Measurements from ENCODE around the gene NEURL4. TPM values are rescaled to one million over a fixed set of nuclear protein-coding genes. Genes with fewer than 3 reads are reported as not detected.

Gene NEURL4
- total RNA-seq, 1 experiment from 2014 or later: 11.1 TPM

- Histone ChIP-seq H3K9me3 (ENCODE audit: low read length) (no peaks in the 10 kb centered on the region), H3K9me2 (replicated peaks; ENCODE audit: insufficient read depth, low read length) (no peaks in the 10 kb centered on the region), H2AFZ (ENCODE audit: low read length) (peak overlapping the region; percentile 78; the same call in 1 of the 2 replicates), H3K4me3 (ENCODE audit: low read length) (peak overlapping the region; percentile 99), H3K27me3 (ENCODE audit: low read length) (no peaks in the 10 kb centered on the region), H3K79me2 (ENCODE audit: low read length) (peaks cover 24% of the 10 kb centered on the region), H3K9ac (ENCODE audit: low read length) (peak overlapping the region; percentile 94), H4K20me1 (ENCODE audit: insufficient read depth, low read depth, low read length) (no peaks in the 10 kb centered on the region), H3K4me2 (ENCODE audit: low read depth, low read length, poor library complexity, severe bottlenecking) (peak overlapping the region; percentile 99), H3K27ac (ENCODE audit: low read length) (no peak overlapping the region), H3K36me3 (ENCODE audit: insufficient read depth, low read length) (no peaks in the 10 kb centered on the region), H3K4me1 (ENCODE audit: low read length) (peaks cover 28% of the 10 kb centered on the region)
- DNase-seq: no peak
Observed at GRCh38 chr17:7330638-7331015, 1.5 kb upstream of the NEURL4 start.

DNA sequence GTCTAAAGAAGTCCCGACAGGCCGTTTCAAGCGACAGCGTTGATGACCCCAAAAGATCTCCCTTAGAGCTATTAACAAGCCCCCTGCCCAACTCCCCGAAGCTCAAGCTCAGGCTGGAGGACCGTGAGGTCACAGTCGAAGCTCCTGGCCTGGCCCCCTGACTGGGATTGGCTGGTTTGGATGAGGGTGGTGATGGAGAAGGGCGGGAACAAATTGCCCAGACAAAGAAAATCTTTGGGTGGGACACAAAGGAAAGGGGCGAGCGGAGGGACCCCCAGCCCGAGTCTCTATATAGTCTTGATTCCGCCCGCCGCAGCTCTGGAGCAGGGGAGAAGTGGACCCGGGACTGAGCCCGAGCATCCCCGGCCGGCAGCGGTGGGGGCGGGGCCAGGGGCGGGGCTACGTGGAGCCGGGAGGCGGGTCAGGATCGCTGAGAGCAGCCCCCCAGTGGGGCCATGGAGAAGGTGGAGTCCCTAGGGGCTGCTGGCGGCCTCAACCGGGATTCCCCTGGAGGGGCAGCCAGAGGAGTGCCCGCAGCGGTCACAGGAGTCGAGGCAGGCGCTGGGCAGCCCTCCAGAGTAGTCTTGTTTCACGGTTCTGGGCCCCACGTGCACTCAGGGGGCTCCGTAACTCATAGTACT lies 982 bp upstream of the NEURL4 start:
- peak overlapping the region; percentile 94 for H3K9ac ChIP-seq (ENCODE audit: low read length)
- peak overlapping the region; percentile 75 for H3K27ac ChIP-seq (ENCODE audit: low read length)
- H3K79me2 ChIP-seq (ENCODE audit: low read length): peaks cover 24% of the 10 kb centered on the region
- H3K27me3 ChIP-seq (ENCODE audit: low read length): no peaks in the 10 kb centered on the region
- DNase-seq: peak; percentile 94
- H3K4me3 ChIP-seq (ENCODE audit: low read length): peak overlapping the region; percentile 99
- no peaks in the 10 kb centered on the region for H4K20me1 ChIP-seq (ENCODE audit: insufficient read depth, low read depth, low read length)
- no peaks in the 10 kb centered on the region for H3K36me3 ChIP-seq (ENCODE audit: insufficient read depth, low read length)
- peak overlapping the region; percentile 99 for H3K4me2 ChIP-seq (ENCODE audit: low read depth, low read length, poor library complexity, severe bottlenecking)
- H3K4me1 ChIP-seq (ENCODE audit: low read length): peaks cover 23% of the 10 kb centered on the region
- peak overlapping the region; percentile 78 for H2AFZ ChIP-seq (ENCODE audit: low read length)
- H3K9me3 ChIP-seq (ENCODE audit: low read length): no peaks in the 10 kb centered on the region
- no peaks in the 10 kb centered on the region for H3K9me2 ChIP-seq (replicated peaks; ENCODE audit: insufficient read depth, low read length)

DNA sequence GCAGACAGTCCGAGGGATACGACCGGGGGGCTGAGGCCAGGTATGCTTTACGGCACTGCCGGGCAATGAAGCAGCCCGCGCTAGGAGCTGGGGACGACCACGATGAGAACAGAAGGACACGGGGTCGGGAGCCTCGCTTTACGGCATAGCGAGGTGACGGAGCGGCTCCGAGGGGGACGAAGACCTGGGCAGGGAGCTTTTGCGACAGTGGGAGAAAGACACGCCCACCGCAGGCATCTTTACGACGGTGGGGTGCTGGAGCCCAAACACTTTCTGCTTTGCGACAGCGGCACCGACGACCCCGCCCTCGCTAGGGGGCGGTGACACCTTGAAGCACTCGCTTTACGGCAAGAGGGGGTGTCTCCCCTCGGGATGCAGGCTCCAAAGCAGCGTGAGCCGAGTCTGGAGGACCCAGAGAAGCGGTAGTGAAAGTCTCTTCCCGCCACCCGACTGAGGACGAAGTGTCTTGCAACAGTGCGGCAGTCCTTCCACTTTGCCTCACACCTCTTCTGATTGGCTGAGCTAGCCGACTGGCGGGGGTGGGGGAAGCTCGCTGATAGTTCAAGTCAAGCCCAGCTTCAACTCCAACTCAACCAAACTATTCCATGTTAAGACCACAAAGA lies 350 bp upstream of the NEURL4 start:
- H3K27me3 ChIP-seq (ENCODE audit: low read length): no peaks in the 10 kb centered on the region
- peak overlapping the region; percentile 78 for H2AFZ ChIP-seq (ENCODE audit: low read length)
- peak overlapping the region; percentile 94 for H3K9ac ChIP-seq (ENCODE audit: low read length)
- peaks cover 24% of the 10 kb centered on the region for H3K79me2 ChIP-seq (ENCODE audit: low read length)
- no peaks in the 10 kb centered on the region for H3K9me2 ChIP-seq (replicated peaks; ENCODE audit: insufficient read depth, low read length)
- peak overlapping the region; percentile 99 for H3K4me2 ChIP-seq (ENCODE audit: low read depth, low read length, poor library complexity, severe bottlenecking)
- H3K36me3 ChIP-seq (ENCODE audit: insufficient read depth, low read length): no peaks in the 10 kb centered on the region; the same call in 1 of the 2 replicates
- H3K27ac ChIP-seq (ENCODE audit: low read length): peak overlapping the region; percentile 75
- DNase-seq: peak; percentile 100
- no peaks in the 10 kb centered on the region for H4K20me1 ChIP-seq (ENCODE audit: insufficient read depth, low read depth, low read length)
- H3K4me1 ChIP-seq (ENCODE audit: low read length): peaks cover 23% of the 10 kb centered on the region
- H3K4me3 ChIP-seq (ENCODE audit: low read length): peak overlapping the region; percentile 99
- no peaks in the 10 kb centered on the region for H3K9me3 ChIP-seq (ENCODE audit: low read length)

GRCh38 chr17:7328009-7328408 lies 1.1 kb downstream of the NEURL4 start:
- H3K4me2 ChIP-seq (ENCODE audit: low read depth, low read length, poor library complexity, severe bottlenecking): peak overlapping the region; percentile 99
- H3K27ac ChIP-seq (ENCODE audit: low read length): no peak overlapping the region
- H3K9ac ChIP-seq (ENCODE audit: low read length): peak overlapping the region; percentile 94
- peaks cover 24% of the 10 kb centered on the region for H3K79me2 ChIP-seq (ENCODE audit: low read length)
- no peak for DNase-seq
- H3K9me2 ChIP-seq (replicated peaks; ENCODE audit: insufficient read depth, low read length): no peaks in the 10 kb centered on the region
- H3K4me1 ChIP-seq (ENCODE audit: low read length): peaks cover 23% of the 10 kb centered on the region
- no peaks in the 10 kb centered on the region for H4K20me1 ChIP-seq (ENCODE audit: insufficient read depth, low read depth, low read length)
- H2AFZ ChIP-seq (ENCODE audit: low read length): no peak overlapping the region
- peaks cover 8% of the 10 kb centered on the region; the same call in 1 of the 2 replicates for H3K36me3 ChIP-seq (ENCODE audit: insufficient read depth, low read length)
- no peaks in the 10 kb centered on the region for H3K9me3 ChIP-seq (ENCODE audit: low read length)
- H3K4me3 ChIP-seq (ENCODE audit: low read length): peak overlapping the region; percentile 99
- no peaks in the 10 kb centered on the region for H3K27me3 ChIP-seq (ENCODE audit: low read length)

DNA sequence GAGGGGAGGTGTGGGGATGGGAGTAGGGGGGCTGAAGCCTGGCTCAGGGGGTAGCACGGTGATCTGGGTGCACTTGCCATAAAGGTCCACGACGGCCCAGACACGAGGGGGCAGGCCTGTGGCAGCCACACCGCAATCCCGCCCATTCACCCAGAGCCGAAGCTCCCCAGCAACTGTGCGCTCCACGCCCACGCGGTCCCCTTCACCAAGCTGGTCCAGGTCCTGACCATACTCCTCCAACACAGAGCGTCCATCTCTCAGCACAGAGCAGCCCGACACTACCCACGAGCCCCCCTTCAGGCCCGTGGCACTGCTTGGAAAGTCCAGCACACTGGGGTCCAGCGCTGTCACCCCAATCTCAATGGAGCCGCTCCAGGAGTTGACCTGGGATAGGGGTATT lies 1.6 kb downstream of the NEURL4 start:
- Histone ChIP-seq H3K4me1 (ENCODE audit: low read length) (peaks cover 23% of the 10 kb centered on the region), H4K20me1 (ENCODE audit: insufficient read depth, low read depth, low read length) (no peaks in the 10 kb centered on the region), H3K4me2 (ENCODE audit: low read depth, low read length, poor library complexity, severe bottlenecking) (peak overlapping the region; percentile 99), H3K4me3 (ENCODE audit: low read length) (peak overlapping the region; percentile 99; the same call in 1 of the 2 replicates), H3K9me2 (replicated peaks; ENCODE audit: insufficient read depth, low read length) (no peaks in the 10 kb centered on the region), H2AFZ (ENCODE audit: low read length) (no peak overlapping the region), H3K27me3 (ENCODE audit: low read length) (no peaks in the 10 kb centered on the region), H3K79me2 (ENCODE audit: low read length) (peaks cover 24% of the 10 kb centered on the region), H3K27ac (ENCODE audit: low read length) (no peak overlapping the region), H3K36me3 (ENCODE audit: insufficient read depth, low read length) (peaks cover 13% of the 10 kb centered on the region; the same call in 1 of the 2 replicates), H3K9ac (ENCODE audit: low read length) (peak overlapping the region; percentile 94), H3K9me3 (ENCODE audit: low read length) (no peaks in the 10 kb centered on the region)
- no peak for DNase-seq

GRCh38 chr17:7327056-7327455 lies 2.1 kb downstream of the NEURL4 start:
- peaks cover 24% of the 10 kb centered on the region for H3K79me2 ChIP-seq (ENCODE audit: low read length)
- no peak overlapping the region for H3K4me2 ChIP-seq (ENCODE audit: low read depth, low read length, poor library complexity, severe bottlenecking)
- H3K27ac ChIP-seq (ENCODE audit: low read length): no peak overlapping the region
- H3K27me3 ChIP-seq (ENCODE audit: low read length): no peaks in the 10 kb centered on the region
- H3K9me3 ChIP-seq (ENCODE audit: low read length): no peaks in the 10 kb centered on the region
- H3K4me3 ChIP-seq (ENCODE audit: low read length): no peak overlapping the region
- peaks cover 23% of the 10 kb centered on the region for H3K4me1 ChIP-seq (ENCODE audit: low read length)
- no peak for DNase-seq
- H2AFZ ChIP-seq (ENCODE audit: low read length): no peak overlapping the region
- no peaks in the 10 kb centered on the region for H3K9me2 ChIP-seq (replicated peaks; ENCODE audit: insufficient read depth, low read length)
- no peaks in the 10 kb centered on the region for H4K20me1 ChIP-seq (ENCODE audit: insufficient read depth, low read depth, low read length)
- peaks cover 14% of the 10 kb centered on the region; the same call in 1 of the 2 replicates for H3K36me3 ChIP-seq (ENCODE audit: insufficient read depth, low read length)
- H3K9ac ChIP-seq (ENCODE audit: low read length): peak overlapping the region; percentile 94; the same call in 1 of the 2 replicates

GRCh38 chr17:7326186-7326585 lies 2.9 kb downstream of the NEURL4 start:
- Histone ChIP-seq H3K9me2 (replicated peaks; ENCODE audit: insufficient read depth, low read length) (no peaks in the 10 kb centered on the region), H3K79me2 (ENCODE audit: low read length) (peaks cover 24% of the 10 kb centered on the region), H3K4me2 (ENCODE audit: low read depth, low read length, poor library complexity, severe bottlenecking) (no peak overlapping the region), H3K9ac (ENCODE audit: low read length) (no peak overlapping the region), H3K36me3 (ENCODE audit: insufficient read depth, low read length) (peaks cover 14% of the 10 kb centered on the region; the same call in 1 of the 2 replicates), H4K20me1 (ENCODE audit: insufficient read depth, low read depth, low read length) (no peaks in the 10 kb centered on the region), H2AFZ (ENCODE audit: low read length) (no peak overlapping the region), H3K27me3 (ENCODE audit: low read length) (no peaks in the 10 kb centered on the region), H3K9me3 (ENCODE audit: low read length) (no peaks in the 10 kb centered on the region), H3K27ac (ENCODE audit: low read length) (no peak overlapping the region), H3K4me1 (ENCODE audit: low read length) (peaks cover 23% of the 10 kb centered on the region), H3K4me3 (ENCODE audit: low read length) (no peak overlapping the region)
- no peak for DNase-seq

- DNase-seq: no peak
- Histone ChIP-seq H3K27me3 (ENCODE audit: low read length) (no peaks in the 10 kb centered on the region), H3K27ac (ENCODE audit: low read length) (no peak overlapping the region), H3K36me3 (ENCODE audit: insufficient read depth, low read length) (peaks cover 20% of the 10 kb centered on the region), H3K9me2 (replicated peaks; ENCODE audit: insufficient read depth, low read length) (no peaks in the 10 kb centered on the region), H3K4me1 (ENCODE audit: low read length) (peaks cover 16% of the 10 kb centered on the region), H3K9me3 (ENCODE audit: low read length) (no peaks in the 10 kb centered on the region), H3K9ac (ENCODE audit: low read length) (no peak overlapping the region), H3K4me3 (ENCODE audit: low read length) (no peak overlapping the region), H4K20me1 (ENCODE audit: insufficient read depth, low read depth, low read length) (no peaks in the 10 kb centered on the region), H3K79me2 (ENCODE audit: low read length) (peaks cover 24% of the 10 kb centered on the region), H2AFZ (ENCODE audit: low read length) (no peak overlapping the region), H3K4me2 (ENCODE audit: low read depth, low read length, poor library complexity, severe bottlenecking) (no peak overlapping the region)
Observed at GRCh38 chr17:7325031-7325528, 4.1 kb downstream of the NEURL4 start.

Data from Karpas-422 (cell line).